HG02571 (cell line): ENCODE measurements around the gene TADA2A.
"Not testable (repeated sequence)": the region's sequence is repeated elsewhere in the genome, so short reads cannot be mapped to it uniquely, and the experiment has no call there.

Experiments used
- ATAC-seq: cut with Tn5 transposase; IDR thresholded peaks from one replicate; pipeline ENCODE4 v1.9.1; 2021; ENCODE audit warnings: mild to moderate bottlenecking, moderate library complexity; ENCODE audit not compliant: unreplicated experiment

TADA2A gene

GRCh38 chr17:37399265-37399803, 7.4 kb upstream of the TADA2A start:
- no peak for ATAC-seq

- ATAC-seq, result no peak
Observed at GRCh38 chr17:37400505-37400904, 6.2 kb upstream of the TADA2A start.

DNA sequence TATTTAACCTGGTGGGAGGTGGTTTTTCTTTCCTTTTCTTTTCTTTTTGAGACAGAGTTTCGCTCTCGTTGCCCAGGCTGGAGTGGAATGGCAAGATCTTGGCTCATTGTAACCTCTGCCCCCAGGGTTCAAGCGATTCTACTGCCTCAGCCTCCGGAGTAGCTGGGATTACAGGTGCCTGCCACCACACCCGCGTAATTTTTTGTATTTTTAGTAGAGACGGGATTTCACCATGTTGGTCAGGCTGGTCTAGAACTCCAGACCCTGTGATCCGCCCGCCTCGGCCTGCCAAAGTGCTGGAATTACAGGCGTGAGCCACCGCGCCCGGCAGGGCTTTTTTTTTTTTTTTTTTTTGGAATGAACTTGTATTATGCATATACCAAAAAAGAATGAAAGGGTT, 1.2 kb upstream of the TADA2A start:
- not testable (repeated sequence) for ATAC-seq

GRCh38 chr17:37405955-37406634, 591 bp upstream of the TADA2A start:
- ATAC-seq, result no peak

DNA sequence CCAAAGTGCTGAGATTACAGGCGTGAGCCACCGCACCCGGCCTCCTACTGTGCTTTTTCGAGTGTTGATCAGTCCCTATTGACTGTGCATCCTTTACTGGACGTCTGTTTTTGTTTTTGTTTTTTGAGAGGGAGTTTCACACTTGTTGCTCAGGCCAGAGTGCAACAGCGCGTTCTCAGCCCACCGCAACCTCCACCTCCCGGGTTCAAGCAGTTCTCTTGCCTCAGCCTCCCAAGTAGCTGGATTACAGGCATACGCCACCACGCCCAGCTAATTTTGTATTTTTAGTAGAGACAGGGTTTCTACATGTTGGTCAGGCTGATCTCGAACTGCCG, 1.4 kb downstream of the TADA2A start:
- not testable (repeated sequence) for ATAC-seq

DNA sequence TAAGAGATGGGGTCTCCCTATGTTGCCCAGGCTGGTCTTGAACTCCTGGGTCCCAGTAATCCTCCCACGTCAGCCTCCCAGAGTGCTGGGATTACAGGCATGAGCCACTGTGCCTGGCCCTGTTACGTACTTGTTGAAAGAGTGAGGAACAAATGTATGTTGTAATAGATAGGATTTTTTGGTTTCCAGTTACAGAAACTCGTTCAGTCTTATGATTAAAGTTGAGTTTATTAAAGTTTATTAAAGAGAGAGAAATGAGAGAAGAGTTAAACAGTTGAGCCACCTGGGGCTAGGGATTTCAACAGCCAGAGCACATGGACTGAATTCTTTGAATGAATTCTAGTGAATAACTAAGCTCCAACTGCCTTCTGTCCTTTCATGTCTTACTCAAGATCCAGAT, 3.7 kb downstream of the TADA2A start:
- no peak for ATAC-seq

- no peak for ATAC-seq
Observed at GRCh38 chr17:37413875-37414519, 7.3 kb downstream of the TADA2A start.

DNA sequence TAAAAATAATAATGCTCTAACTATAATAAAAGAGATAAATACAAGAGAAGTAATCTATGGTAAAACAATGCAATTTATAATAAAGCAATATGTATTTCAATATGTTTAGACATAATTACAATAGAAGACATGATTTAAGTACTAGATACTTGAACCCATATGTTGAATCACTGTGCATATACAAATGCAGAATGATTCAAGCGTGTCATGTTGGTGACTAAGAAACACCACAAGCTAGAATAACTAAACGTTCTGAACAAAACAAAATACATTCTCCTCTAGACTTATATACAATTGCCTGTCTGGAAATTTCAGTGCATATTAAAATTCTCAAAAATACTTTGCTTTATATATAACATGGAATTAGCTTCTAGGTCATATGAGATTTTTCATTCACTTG, 11.2 kb downstream of the TADA2A start:
- ATAC-seq, result no peak

- no peak for ATAC-seq
Observed at GRCh38 chr17:37422971-37423625, 16.4 kb downstream of the TADA2A start.

GRCh38 chr17:37425268-37425667, 18.6 kb downstream of the TADA2A start:
- no peak for ATAC-seq

DNA sequence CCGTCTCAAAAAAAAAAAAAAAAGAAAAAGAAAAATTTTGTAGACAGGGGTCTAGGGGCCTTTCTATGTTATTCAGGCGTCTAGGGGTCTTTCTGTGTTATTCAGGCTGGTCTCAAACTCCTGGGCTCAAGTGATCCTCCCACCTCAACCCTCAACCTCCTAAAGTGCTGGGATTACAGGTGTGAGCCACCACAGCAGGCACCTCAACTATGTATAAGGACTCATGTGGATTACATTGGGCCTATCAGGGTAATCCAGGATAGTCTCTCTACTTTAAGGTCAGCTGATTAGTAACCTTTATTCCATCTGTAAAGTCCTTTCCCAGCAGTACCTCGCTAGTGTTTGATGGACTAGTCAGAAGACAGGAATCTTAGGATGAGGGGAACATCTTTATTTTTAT, 22.4 kb downstream of the TADA2A start:
- no peak for ATAC-seq

DNA sequence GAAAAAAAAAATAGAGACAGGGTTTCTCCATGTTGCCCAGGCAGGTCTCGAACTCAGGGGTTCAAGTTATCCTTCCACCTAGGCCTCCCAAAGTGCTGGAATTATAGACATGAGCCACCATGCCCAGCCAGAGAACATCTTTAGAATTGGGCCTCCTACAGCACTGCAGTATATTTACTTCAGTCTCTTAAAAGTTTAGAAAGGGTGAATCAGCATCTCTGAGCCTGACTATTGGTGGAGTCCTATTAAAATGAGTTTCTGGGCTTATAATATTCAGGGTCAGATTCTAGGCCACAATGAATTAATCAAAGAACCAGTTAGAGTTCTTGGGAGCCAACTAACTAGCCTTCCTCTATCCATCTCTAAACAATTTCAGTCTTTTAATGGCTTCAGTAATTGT, 22.8 kb downstream of the TADA2A start:
- no peak for ATAC-seq

DNA sequence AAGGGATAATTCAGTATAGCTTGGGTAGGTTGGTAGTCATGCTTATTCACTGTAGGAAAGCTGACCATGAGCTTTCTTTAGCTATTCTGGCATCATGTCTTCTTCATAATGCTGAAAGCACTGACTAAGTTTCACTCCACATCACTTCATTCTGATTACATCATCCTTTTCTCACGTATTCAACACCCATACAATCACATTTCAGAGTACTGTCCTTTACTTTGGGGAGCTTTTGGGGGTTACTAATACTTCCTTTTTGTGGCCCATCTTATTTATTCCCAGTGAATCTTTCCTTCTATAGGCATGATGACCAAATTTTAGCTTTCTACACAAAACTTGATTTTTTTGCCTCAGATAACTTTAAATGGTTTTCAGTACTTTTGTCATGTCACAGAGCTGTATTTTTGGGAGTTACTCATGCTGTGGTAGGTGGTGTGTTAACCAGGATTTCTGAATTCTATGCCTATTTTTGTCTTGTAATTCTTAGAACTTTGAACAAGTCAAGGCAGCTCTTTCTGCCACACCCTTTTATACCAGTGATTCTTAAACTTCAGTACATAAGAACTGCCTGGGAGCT, 23.5 kb downstream of the TADA2A start:
- no peak for ATAC-seq

DNA sequence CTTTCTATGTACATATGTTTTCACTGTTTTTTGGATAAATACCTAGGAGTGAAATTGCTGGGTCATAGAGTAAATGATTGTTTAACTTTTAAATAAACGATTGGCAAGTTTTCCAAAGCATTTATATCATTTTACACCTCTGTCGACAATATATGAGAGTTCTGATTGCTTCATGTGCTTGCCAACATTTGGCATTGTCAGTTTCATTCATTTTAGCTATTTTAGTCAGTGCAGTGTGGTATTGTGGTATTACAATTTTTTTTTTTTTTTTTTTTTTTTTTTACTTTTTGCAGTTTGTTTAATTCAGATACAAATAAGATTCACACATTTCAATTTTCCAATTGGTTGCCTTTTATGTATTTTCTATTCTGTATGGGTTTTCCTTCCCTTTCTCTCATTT, 26.0 kb downstream of the TADA2A start:
- ATAC-seq, result no peak

DNA sequence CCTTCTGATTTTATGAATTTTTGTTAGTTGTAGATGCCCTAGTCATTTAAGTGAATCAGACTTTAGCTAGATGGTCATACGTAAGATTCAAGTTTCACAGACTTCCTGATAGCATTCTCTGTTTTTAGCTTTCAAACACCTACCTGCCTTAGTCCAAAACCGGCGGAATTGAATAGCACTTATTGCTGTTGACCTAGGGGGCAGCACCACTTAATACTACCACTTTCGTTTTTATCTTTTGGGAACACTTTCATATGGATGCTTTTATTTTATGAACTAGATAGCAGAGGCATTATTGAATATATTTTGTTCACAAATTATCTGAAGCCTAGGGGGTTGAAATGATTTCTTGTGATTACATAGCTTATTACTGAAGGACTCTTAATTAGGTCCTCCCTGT, 31.5 kb downstream of the TADA2A start:
- ATAC-seq, result no peak

GRCh38 chr17:37440424-37440823, 33.7 kb downstream of the TADA2A start:
- no peak for ATAC-seq

- not testable (repeated sequence) for ATAC-seq
Observed at GRCh38 chr17:37441369-37442014, 34.8 kb downstream of the TADA2A start.

DNA sequence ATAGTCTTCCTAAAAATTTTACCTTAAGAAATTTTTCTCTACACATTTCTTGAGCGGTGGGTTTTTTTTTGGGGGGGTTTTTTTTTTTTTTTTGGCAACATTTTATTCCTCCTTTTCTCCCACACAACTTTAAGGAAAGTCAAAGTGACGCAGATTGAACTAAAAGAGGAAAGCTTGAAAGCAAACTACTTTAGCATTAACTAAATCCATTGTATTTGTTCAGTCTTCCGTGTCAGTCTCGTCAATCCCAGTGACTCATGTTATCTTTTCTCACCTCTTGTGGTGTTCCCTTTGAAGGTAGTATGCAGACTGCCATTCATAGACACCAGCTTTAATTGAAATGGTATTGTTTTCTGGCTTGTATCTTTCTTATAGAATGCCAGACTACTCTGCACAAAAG, 39.3 kb downstream of the TADA2A start:
- ATAC-seq, result no peak

DNA sequence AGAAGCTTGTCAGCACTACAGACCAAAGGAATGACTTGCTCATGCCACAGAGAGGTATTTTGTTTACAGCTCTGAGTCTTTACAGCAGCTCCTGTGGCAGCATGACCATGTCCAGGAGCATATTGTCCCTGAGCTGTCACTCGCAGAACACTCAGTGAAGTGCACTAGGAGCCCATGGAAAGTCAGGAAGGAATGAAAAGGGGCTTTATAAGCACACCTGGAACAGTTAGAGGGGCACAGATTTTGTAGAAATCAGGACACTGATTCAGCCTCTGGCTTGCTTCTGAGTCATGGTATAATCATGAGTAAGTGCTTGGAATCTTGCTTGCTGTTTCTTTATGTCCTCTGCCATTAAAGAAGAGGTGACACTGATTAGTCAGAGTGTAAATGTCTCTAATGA, 41.0 kb downstream of the TADA2A start:
- ATAC-seq, result no peak

DNA sequence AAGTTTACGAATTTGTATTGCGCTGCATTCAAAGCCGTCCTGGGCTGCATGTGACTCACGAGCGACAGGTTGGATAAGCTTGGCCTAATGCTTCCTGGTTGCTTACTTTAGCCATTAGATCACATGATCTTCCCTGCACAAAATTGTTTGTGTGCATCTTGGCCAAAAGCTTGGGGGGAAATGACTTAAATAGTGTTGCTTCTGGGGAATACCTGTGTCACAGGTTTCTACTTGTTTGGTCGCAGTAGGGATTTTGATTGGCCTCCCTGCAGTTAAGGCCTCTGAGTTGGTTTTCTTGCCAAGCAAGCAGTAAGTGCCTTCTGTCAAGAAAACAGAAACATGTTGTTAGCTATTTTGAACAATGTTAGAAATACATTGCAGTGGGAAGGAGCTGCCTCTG, 43.4 kb downstream of the TADA2A start:
- no peak for ATAC-seq

DNA sequence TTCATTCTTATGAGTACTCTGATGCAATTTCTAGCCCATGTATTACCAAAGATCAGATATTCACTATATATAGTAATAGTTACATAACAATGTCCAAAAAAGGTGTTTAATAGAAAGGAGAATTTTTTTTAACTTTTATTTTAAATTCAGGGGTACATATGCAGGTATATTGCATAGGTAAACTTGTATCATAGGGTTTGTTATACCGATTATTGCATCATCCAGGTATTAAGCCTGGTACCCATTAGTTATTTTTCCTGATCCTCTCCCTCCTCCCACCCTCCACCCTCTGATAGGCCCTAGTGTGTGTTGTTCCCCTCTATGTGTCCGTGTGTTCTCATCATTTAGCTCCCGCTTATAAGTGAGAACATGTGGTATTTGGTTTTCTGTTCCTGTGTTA, 51.1 kb downstream of the TADA2A start:
- ATAC-seq, result not testable (repeated sequence)
